ENCODE data around the gene CDK14.

GRCh38 chr7:90791596-90791995 lies 195.5 kb downstream of the CDK14 start:
- TF ChIP-seq, protein P1, sequence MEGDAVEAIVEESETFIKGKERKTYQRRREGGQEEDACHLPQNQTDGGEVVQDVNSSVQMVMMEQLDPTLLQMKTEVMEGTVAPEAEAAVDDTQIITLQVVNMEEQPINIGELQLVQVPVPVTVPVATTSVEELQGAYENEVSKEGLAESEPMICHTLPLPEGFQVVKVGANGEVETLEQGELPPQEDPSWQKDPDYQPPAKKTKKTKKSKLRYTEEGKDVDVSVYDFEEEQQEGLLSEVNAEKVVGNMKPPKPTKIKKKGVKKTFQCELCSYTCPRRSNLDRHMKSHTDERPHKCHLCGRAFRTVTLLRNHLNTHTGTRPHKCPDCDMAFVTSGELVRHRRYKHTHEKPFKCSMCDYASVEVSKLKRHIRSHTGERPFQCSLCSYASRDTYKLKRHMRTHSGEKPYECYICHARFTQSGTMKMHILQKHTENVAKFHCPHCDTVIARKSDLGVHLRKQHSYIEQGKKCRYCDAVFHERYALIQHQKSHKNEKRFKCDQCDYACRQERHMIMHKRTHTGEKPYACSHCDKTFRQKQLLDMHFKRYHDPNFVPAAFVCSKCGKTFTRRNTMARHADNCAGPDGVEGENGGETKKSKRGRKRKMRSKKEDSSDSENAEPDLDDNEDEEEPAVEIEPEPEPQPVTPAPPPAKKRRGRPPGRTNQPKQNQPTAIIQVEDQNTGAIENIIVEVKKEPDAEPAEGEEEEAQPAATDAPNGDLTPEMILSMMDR (IDR thresholded peaks at IDR 0.05; ENCODE audit: insufficient read depth, low read length): no peak
- TF ChIP-seq GABPA (IDR thresholded peaks at IDR 0.05; ENCODE audit: low read depth): no peak
- TF ChIP-seq, protein P2, sequence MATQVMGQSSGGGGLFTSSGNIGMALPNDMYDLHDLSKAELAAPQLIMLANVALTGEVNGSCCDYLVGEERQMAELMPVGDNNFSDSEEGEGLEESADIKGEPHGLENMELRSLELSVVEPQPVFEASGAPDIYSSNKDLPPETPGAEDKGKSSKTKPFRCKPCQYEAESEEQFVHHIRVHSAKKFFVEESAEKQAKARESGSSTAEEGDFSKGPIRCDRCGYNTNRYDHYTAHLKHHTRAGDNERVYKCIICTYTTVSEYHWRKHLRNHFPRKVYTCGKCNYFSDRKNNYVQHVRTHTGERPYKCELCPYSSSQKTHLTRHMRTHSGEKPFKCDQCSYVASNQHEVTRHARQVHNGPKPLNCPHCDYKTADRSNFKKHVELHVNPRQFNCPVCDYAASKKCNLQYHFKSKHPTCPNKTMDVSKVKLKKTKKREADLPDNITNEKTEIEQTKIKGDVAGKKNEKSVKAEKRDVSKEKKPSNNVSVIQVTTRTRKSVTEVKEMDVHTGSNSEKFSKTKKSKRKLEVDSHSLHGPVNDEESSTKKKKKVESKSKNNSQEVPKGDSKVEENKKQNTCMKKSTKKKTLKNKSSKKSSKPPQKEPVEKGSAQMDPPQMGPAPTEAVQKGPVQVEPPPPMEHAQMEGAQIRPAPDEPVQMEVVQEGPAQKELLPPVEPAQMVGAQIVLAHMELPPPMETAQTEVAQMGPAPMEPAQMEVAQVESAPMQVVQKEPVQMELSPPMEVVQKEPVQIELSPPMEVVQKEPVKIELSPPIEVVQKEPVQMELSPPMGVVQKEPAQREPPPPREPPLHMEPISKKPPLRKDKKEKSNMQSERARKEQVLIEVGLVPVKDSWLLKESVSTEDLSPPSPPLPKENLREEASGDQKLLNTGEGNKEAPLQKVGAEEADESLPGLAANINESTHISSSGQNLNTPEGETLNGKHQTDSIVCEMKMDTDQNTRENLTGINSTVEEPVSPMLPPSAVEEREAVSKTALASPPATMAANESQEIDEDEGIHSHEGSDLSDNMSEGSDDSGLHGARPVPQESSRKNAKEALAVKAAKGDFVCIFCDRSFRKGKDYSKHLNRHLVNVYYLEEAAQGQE (IDR thresholded peaks at IDR 0.05; ENCODE audit: insufficient replicate concordance, low read depth): no peak
- no peak for TF ChIP-seq POLR2AphosphoS5 (IDR thresholded peaks at IDR 0.05; ENCODE audit: low read depth)
